Uterus (tissue), 4 donors: ENCODE measurements around the gene SFXN5. TPM values are rescaled to one million over a fixed set of nuclear protein-coding genes. Genes with fewer than 3 reads are reported as not detected.

Experiments
- DNase-seq, 2 donors: peaks; one replicate each; pipeline ENCODE4 v3.0.0-alpha.2; 2019 to 2020
- H3K27ac ChIP-seq, 2 donors: fragments of 200-600 bp; sonication (generic); 1 replicate in 1 of 2; 2 replicates in 1 of 2; pipeline ENCODE4 v1.5.1; 2016 to 2018
- H3K27me3 ChIP-seq, 2 donors: fragments of 200-600 bp; sonication (generic); one replicate each; pipeline ENCODE4 v1.5.1; 2018 to 2019; ENCODE audit warnings: control low read depth in 1 of 2
- H3K36me3 ChIP-seq, 2 donors: fragments of 200-600 bp; sonication (generic); one replicate each; pipeline ENCODE4 v1.5.1; 2019; ENCODE audit warnings: control low read depth in 1 of 2
- H3K4me1 ChIP-seq, 2 donors: fragments of 200-600 bp; sonication (generic); one replicate each; pipeline ENCODE4 v1.5.1; 2018 to 2019; ENCODE audit warnings: control low read depth in 1 of 2
- H3K4me3 ChIP-seq, 2 donors: fragments of 200-600 bp; sonication (generic); 1 replicate in 1 of 2; 2 replicates in 1 of 2; pipeline ENCODE4 v1.5.1; 2018 to 2019; ENCODE audit warnings: mild to moderate bottlenecking in 1 of 2
- H3K9me3 ChIP-seq, 2 donors: fragments of 200-600 bp; sonication (generic); one replicate each; pipeline ENCODE4 v1.5.1; 2019; ENCODE audit warnings: control low read depth in 1 of 2
- POLR2A ChIP-seq, 2 donors: fragments of 450-650 bp; IDR thresholded peaks; one replicate each; pipeline ENCODE4 v1.6.1; 2016; ENCODE audit warnings: antibody characterized with exemption in 2 of 2, mild to moderate bottlenecking in 1 of 2, moderate library complexity in 1 of 2
- intact Hi-C: fragments of 100-400 bp; cut with DNase I; formaldehyde crosslinking; loops from one replicate; pipeline ENCODE4 v1.15.1; 2023; ENCODE audit warnings: low total_unique reads
- total RNA-seq, 4 donors: library from RNA; depleted of rRNA in 3 of 4; stranded (reverse); fragments of >200 nt in 3 of 4; gene quantifications; one replicate each; pipeline versions ENCODE4 v1.1.0 to v1.2.4, GENCODE V29; 2014 to 2023
- TF ChIP-seq, protein P1 (sequence below), 4 experiments: fragments of 200-600 bp in 2 of 4; fragments of 450-650 bp in 2 of 4; sonication (generic) in 2 of 4; IDR thresholded peaks; one replicate each; pipeline ENCODE4 v1.5.1; 2016 to 2019; ENCODE audit warnings: antibody characterized with exemption in 4 of 4, mild to moderate bottlenecking in 2 of 4, moderate library complexity in 1 of 4
- donor health status: DM: yes; HTN: yes; CAD: no.

The SFXN5 gene
- total RNA-seq, 4 donors from 2014 or later, result 2.1 to 16.0 (median 10.6) TPM

DNA sequence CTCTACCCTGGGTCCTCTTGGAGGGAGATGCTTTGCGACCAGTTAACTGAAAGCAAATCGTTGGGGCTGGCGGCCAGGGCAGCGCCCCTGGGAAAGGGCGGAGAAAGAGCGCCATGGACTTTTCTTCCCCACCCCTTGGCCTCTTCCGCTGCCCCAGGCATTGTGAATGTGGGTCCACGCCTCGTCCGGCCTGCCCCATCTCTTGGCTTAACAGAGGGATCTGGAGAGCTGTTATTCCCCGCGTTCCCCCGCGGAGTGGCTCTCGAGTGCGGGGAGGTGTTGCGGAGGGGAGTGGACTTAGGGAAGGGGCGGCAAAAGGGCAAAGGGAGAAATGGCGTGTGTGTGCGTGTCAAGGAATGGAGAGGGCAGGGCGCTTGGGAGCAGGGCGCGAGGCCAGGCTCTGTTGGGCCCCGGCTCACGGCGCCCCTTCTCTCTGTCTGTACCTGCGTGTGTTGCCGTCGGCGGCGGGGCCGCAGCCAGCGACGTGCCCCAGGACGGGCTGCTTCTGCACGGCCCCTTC is 147.6 kb downstream of the SFXN5 start:
- H3K27ac ChIP-seq, result no peak overlapping the region
- peaks cover 35 to 81% of the 10 kb centered on the region in 2 donors for H3K27me3 ChIP-seq
- TF ChIP-seq, protein P1, sequence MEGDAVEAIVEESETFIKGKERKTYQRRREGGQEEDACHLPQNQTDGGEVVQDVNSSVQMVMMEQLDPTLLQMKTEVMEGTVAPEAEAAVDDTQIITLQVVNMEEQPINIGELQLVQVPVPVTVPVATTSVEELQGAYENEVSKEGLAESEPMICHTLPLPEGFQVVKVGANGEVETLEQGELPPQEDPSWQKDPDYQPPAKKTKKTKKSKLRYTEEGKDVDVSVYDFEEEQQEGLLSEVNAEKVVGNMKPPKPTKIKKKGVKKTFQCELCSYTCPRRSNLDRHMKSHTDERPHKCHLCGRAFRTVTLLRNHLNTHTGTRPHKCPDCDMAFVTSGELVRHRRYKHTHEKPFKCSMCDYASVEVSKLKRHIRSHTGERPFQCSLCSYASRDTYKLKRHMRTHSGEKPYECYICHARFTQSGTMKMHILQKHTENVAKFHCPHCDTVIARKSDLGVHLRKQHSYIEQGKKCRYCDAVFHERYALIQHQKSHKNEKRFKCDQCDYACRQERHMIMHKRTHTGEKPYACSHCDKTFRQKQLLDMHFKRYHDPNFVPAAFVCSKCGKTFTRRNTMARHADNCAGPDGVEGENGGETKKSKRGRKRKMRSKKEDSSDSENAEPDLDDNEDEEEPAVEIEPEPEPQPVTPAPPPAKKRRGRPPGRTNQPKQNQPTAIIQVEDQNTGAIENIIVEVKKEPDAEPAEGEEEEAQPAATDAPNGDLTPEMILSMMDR (IDR thresholded peaks at IDR 0.05), result no peak
- no peak for TF ChIP-seq POLR2A (IDR thresholded peaks at IDR 0.05)
- H3K4me1 ChIP-seq, result peaks cover 0 to 11% of the 10 kb centered on the region in 2 donors
- intact Hi-C loops, result no loop called here
- H3K9me3 ChIP-seq, result no peaks in the 10 kb centered on the region
- H3K36me3 ChIP-seq, result no peaks in the 10 kb centered on the region
- DNase-seq, result no peak
- H3K4me3 ChIP-seq, result no peak overlapping the region

DNA sequence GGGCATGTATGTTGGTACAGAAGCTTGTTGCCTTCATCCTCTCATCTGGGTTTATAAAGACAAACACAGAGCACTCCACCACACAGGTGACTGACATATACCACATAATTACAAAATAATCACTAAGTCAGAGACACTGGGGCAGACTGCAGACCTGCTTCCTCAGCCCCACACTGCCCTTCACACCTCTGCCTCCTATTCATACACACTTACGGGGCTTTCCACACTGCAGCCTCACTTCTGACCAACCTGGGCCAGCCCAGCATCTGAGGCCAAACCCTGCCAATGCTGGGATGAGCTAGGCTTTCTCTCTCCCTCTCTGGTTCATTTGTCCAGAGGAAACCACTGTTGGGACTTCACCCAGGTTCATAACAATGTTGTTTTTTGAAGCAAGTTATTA is 149.7 kb downstream of the SFXN5 start:
- H3K27ac ChIP-seq, result no peak overlapping the region
- TF ChIP-seq, protein P1 (IDR thresholded peaks at IDR 0.05), result no peak
- TF ChIP-seq POLR2A (IDR thresholded peaks at IDR 0.05), result no peak
- H3K4me3 ChIP-seq, result no peak overlapping the region
- H3K27me3 ChIP-seq, result peaks cover 42 to 86% of the 10 kb centered on the region in 2 donors
- peaks cover 0 to 28% of the 10 kb centered on the region in 2 donors for H3K4me1 ChIP-seq
- no peaks in the 10 kb centered on the region for H3K36me3 ChIP-seq
- H3K9me3 ChIP-seq, result no peaks in the 10 kb centered on the region
- DNase-seq, result no peak
- intact Hi-C loops, result no loop called here

DNA sequence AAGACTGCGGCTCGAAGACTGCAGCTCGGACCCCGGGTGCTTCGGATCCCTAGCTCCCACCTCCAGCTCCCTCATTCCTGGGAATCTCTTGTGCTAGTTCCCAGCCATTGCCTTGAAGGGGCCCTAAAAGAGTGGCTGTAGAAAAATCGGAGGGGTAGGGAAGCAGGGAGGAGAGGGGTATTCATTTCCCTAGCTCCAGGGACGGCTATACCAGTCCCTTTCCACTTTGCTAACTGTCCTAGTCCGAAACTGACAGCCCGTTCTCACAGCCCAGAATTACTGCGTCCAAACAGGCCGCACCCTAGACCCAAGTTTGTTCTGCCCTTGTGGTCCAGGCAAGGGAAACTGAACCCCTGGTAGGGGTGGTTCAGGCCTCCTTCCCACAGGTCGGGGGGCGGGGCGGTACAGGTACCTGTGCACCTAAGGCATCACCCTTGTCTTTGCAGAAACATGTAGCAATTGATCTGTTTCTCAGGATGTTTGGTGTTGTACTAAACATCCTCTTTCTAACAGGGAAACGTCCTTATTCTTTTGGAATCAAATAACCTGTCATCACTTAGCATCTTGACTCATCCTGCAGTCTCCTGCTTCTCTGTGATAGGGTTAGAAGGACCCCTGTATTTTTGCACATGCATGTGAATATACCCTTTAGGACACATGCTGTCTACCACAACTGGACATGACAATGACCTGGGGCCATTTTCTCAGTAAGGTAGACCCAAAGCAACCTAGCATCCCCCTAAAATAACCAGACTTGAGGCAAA is 150.2 kb downstream of the SFXN5 start:
- Histone ChIP-seq H3K9me3 (no peaks in the 10 kb centered on the region), H3K36me3 (no peaks in the 10 kb centered on the region), H3K4me3 (no peak overlapping the region), H3K4me1 (peaks cover 0 to 34% of the 10 kb centered on the region in 2 donors), H3K27me3 (peaks cover 47 to 86% of the 10 kb centered on the region in 2 donors), H3K27ac (no peak overlapping the region)
- intact Hi-C loops, result no loop called here
- DNase-seq, result no peak
- no peak for TF ChIP-seq POLR2A (IDR thresholded peaks at IDR 0.05)
- TF ChIP-seq, protein P1 (IDR thresholded peaks at IDR 0.05), result no peak

GRCh38 chr2:72920318-72921087 is 151.0 kb downstream of the SFXN5 start:
- Histone ChIP-seq H3K27me3 (peaks cover 48 to 86% of the 10 kb centered on the region in 2 donors), H3K4me1 (peaks cover 0 to 42% of the 10 kb centered on the region in 2 donors), H3K36me3 (no peaks in the 10 kb centered on the region), H3K4me3 (no peak overlapping the region), H3K27ac (no peak overlapping the region), H3K9me3 (no peaks in the 10 kb centered on the region)
- TF ChIP-seq, protein P1 (IDR thresholded peaks at IDR 0.05), result no peak
- TF ChIP-seq POLR2A (IDR thresholded peaks at IDR 0.05), result no peak
- no peak for DNase-seq
- intact Hi-C loops, result no loop called here
